ENCODE data around the gene SERINC5. TPM values are rescaled to one million over a fixed set of nuclear protein-coding genes. Genes with fewer than 3 reads are reported as not detected.

The SERINC5 gene
- total RNA-seq, 4 donors from 2014 or later, result 9.7 to 21.7 (median 17.3) TPM

DNA sequence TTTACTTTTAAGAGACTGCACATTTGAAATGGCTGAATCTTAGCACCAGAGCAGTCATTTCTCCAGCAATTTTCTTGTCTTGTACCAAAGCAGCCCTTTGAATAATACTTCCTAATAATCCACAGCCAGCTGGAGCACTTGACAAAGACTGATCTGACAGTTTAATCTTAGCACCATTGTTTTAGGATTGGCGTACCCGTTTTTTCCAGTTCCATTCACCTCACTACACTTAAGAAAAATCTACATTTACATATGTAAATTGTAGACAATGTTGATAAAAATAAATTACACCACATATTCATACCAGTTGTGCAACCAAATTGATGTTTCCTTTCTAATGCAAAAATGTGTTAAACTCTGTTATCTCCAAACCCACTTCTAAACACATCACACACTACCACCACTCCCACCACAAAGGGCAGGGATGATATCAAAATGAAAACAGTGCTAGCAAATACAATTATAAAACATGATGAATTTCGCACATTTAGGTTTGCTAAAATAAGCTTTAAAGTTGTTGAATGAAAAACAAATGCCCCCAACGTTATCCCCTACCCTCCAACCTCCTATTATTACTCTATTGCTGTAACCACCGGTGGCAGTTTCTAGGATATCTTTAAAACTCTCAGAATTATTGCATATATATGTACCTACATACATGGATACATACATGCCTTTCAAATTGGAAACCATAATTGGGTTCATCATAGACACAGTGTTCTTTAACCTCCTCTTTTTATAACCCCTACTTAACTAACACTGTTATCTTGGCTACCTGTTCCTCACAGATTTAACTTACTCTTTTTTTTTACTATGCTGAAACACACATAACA is 21.5 kb downstream of the SERINC5 start:
- TF ChIP-seq, protein P1, sequence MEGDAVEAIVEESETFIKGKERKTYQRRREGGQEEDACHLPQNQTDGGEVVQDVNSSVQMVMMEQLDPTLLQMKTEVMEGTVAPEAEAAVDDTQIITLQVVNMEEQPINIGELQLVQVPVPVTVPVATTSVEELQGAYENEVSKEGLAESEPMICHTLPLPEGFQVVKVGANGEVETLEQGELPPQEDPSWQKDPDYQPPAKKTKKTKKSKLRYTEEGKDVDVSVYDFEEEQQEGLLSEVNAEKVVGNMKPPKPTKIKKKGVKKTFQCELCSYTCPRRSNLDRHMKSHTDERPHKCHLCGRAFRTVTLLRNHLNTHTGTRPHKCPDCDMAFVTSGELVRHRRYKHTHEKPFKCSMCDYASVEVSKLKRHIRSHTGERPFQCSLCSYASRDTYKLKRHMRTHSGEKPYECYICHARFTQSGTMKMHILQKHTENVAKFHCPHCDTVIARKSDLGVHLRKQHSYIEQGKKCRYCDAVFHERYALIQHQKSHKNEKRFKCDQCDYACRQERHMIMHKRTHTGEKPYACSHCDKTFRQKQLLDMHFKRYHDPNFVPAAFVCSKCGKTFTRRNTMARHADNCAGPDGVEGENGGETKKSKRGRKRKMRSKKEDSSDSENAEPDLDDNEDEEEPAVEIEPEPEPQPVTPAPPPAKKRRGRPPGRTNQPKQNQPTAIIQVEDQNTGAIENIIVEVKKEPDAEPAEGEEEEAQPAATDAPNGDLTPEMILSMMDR (IDR thresholded peaks at IDR 0.05; ENCODE audit: low read depth), result no peak

DNA sequence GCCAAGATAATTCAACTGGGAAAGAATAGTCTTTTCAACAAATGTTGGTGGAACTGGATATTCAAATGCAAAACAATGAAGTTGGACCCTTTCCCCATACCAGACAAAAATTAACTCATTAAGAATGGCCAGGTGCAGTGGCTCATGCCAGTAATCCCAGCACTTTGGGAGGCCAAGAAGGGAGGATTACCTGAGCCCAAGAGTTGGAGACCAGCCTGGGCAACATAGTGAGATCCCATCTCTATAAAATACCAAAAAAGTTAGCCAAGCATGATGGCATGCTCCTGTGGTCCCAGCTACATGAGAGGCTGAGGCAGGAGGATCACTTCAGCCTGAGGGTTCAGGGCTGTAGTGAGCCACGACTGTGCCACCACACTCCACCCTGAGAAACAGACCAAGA is 24.2 kb downstream of the SERINC5 start:
- TF ChIP-seq, protein P1 (IDR thresholded peaks at IDR 0.05; ENCODE audit: low read depth), result no peak

DNA sequence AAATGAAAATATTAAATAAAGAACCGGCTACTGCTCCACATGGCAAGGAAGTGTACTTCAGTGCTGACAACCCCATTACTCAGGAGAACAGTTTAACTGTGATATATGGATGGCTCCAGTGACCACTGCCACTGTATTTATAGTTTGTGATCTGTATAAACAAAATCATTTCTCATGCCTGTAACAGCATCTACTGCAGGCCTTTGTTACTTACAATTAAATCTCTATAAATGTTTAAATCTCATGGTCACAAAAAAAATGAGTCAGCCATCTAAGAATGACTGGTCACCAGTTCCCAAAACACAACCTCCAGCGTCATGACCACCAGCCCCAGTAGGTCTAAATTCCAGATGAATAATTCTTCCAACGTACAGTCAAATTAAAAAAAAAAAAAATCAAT is 24.6 kb downstream of the SERINC5 start:
- TF ChIP-seq, protein P1 (IDR thresholded peaks at IDR 0.05; ENCODE audit: low read depth), result no peak

- TF ChIP-seq, protein P1 (IDR thresholded peaks at IDR 0.05; ENCODE audit: low read depth), result no peak
Measured at GRCh38 chr5:80230269-80230992, 25.4 kb downstream of the SERINC5 start.

GRCh38 chr5:80229902-80230255 is 26.0 kb downstream of the SERINC5 start:
- TF ChIP-seq, protein P1 (IDR thresholded peaks at IDR 0.05; ENCODE audit: low read depth), result no peak

DNA sequence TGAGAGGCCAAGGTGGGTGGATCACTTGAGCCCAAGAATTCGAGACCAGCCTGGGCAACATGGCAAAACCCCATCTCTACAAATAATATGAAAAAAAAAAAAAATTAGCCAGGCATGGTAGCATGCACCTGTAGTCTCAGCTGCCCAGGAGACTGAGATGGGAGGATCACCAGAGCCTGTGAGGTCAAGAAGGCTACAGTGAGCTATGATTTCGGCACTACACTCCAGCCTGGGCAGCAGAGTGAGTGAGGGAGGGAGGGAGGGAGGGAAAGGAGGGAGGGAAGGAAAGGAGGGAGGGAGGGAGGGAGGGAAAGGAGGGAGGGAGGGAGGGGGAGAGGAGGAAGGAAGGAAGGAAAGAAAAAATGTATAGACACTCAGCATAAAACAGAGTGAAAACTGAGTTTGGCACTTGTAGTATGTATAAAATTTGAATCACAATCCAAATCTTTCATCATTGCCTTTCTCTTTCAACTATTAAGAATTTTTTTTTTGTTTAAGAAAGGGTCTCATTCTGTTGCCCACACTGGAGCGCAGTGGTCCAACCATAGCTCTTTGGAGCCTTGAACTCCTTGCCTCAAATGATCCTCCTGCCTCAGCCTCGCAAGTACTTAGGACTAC is 27.8 kb downstream of the SERINC5 start:
- TF ChIP-seq, protein P1 (IDR thresholded peaks at IDR 0.05; ENCODE audit: low read depth), result no peak

DNA sequence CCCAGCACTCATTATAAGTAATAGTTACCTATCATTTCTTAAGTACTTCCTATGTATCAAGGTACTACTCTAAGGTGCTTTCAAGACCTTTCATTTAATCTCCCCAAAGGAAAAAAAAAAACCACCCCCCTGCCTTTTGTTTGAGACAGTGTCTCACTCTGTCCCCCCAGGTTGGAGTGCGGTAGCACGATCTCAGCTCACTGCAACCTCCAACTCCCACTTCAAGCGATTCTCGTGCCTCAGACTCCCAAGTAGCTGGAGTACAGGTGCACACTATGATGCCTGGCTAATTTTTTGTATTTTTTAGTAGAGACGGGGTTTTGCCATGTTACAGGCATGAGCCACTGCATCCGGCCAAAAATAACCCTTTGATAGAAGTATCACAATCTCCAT is 29.9 kb downstream of the SERINC5 start:
- TF ChIP-seq, protein P1 (IDR thresholded peaks at IDR 0.05; ENCODE audit: low read depth), result no peak

Data from subcutaneous adipose tissue (tissue), 4 donors.